Mucosa of stomach (tissue), 1 donor: ENCODE results near the gene TBC1D25.

ENCODE experiments used
- H3K27me3 ChIP-seq: one replicate; pipeline ENCODE4 v1.7.0; 2013; ENCODE audit warnings: mild to moderate bottlenecking, low read length; ENCODE audit not compliant: control insufficient read depth, insufficient read depth
- H3K36me3 ChIP-seq: one replicate; pipeline ENCODE4 v1.7.0; 2013; ENCODE audit warnings: low read length; ENCODE audit not compliant: control insufficient read depth, insufficient read depth
- H3K4me1 ChIP-seq: one replicate; pipeline ENCODE4 v1.7.0; 2013; ENCODE audit warnings: mild to moderate bottlenecking, low read length; ENCODE audit not compliant: control insufficient read depth, insufficient read depth
- H3K4me3 ChIP-seq: one replicate; pipeline ENCODE4 v1.7.0; 2013; ENCODE audit warnings: low read length
- H3K9ac ChIP-seq: one replicate; pipeline ENCODE4 v1.7.0; 2013; ENCODE audit warnings: mild to moderate bottlenecking, low read length, moderate library complexity
- H3K9me3 ChIP-seq: one replicate; pipeline ENCODE4 v1.7.0; 2013; ENCODE audit warnings: mild to moderate bottlenecking, low read length, moderate library complexity; ENCODE audit not compliant: control insufficient read depth
- donor health status: Pancreatic carcinoma.

Gene TBC1D25

GRCh38 chrX:48575642-48576041 lies 36.1 kb downstream of the TBC1D25 start:
- Histone ChIP-seq H3K4me3 (peak overlapping the region; percentile 82), H3K36me3 (peaks cover 8% of the 10 kb centered on the region), H3K4me1 (peaks cover 15% of the 10 kb centered on the region), H3K9me3 (no peaks in the 10 kb centered on the region), H3K27me3 (no peaks in the 10 kb centered on the region), H3K9ac (peak overlapping the region; percentile 96)

GRCh38 chrX:48576108-48576507 lies 36.6 kb downstream of the TBC1D25 start:
- peak overlapping the region; percentile 82 for H3K4me3 ChIP-seq
- H3K36me3 ChIP-seq, result peaks cover 8% of the 10 kb centered on the region
- no peaks in the 10 kb centered on the region for H3K27me3 ChIP-seq
- no peaks in the 10 kb centered on the region for H3K9me3 ChIP-seq
- peaks cover 15% of the 10 kb centered on the region for H3K4me1 ChIP-seq
- H3K9ac ChIP-seq, result no peak overlapping the region

- H3K27me3 ChIP-seq, result no peaks in the 10 kb centered on the region
- H3K4me3 ChIP-seq, result no peak overlapping the region
- H3K4me1 ChIP-seq, result peaks cover 14% of the 10 kb centered on the region
Observed at GRCh38 chrX:48578661-48579128, 39.2 kb downstream of the TBC1D25 start.

GRCh38 chrX:48579259-48579658 lies 39.7 kb downstream of the TBC1D25 start:
- H3K4me1 ChIP-seq, result peaks cover 12% of the 10 kb centered on the region
- peaks cover 8% of the 10 kb centered on the region for H3K36me3 ChIP-seq
- H3K9me3 ChIP-seq, result no peaks in the 10 kb centered on the region
- no peak overlapping the region for H3K4me3 ChIP-seq
- H3K9ac ChIP-seq, result no peak overlapping the region
- H3K27me3 ChIP-seq, result no peaks in the 10 kb centered on the region

More at GRCh38 chrX:48578661-48579128, 39.2 kb downstream of the TBC1D25 start:
- Histone ChIP-seq H3K9ac (no peak overlapping the region), H3K9me3 (no peaks in the 10 kb centered on the region), H3K36me3 (peaks cover 8% of the 10 kb centered on the region)

GRCh38 chrX:48580662-48581061 lies 41.1 kb downstream of the TBC1D25 start:
- no peak overlapping the region for H3K4me3 ChIP-seq
- no peaks in the 10 kb centered on the region for H3K27me3 ChIP-seq
- no peaks in the 10 kb centered on the region for H3K9me3 ChIP-seq
- no peak overlapping the region for H3K9ac ChIP-seq
- peaks cover 8% of the 10 kb centered on the region for H3K4me1 ChIP-seq
- H3K36me3 ChIP-seq, result peaks cover 8% of the 10 kb centered on the region

- Histone ChIP-seq H3K9ac (no peak overlapping the region), H3K9me3 (no peaks in the 10 kb centered on the region)
Observed at GRCh38 chrX:48584698-48585097, 45.2 kb downstream of the TBC1D25 start.

GRCh38 chrX:48589482-48590162 lies 50.1 kb downstream of the TBC1D25 start:
- Histone ChIP-seq H3K9me3 (no peaks in the 10 kb centered on the region), H3K4me1 (no peaks in the 10 kb centered on the region), H3K27me3 (no peaks in the 10 kb centered on the region), H3K4me3 (no peak overlapping the region), H3K36me3 (no peaks in the 10 kb centered on the region), H3K9ac (no peak overlapping the region)

More at GRCh38 chrX:48584698-48585097, 45.2 kb downstream of the TBC1D25 start:
- no peak overlapping the region for H3K4me3 ChIP-seq
- no peaks in the 10 kb centered on the region for H3K4me1 ChIP-seq
- no peaks in the 10 kb centered on the region for H3K36me3 ChIP-seq
- H3K27me3 ChIP-seq, result no peaks in the 10 kb centered on the region

- H3K4me3 ChIP-seq, result no peak overlapping the region
- H3K9ac ChIP-seq, result no peak overlapping the region
- H3K4me1 ChIP-seq, result no peaks in the 10 kb centered on the region
- H3K9me3 ChIP-seq, result no peaks in the 10 kb centered on the region
- no peaks in the 10 kb centered on the region for H3K27me3 ChIP-seq
- no peaks in the 10 kb centered on the region for H3K36me3 ChIP-seq
Observed at GRCh38 chrX:48590203-48591103, 50.9 kb downstream of the TBC1D25 start.

GRCh38 chrX:48591255-48591791 lies 51.8 kb downstream of the TBC1D25 start:
- H3K9ac ChIP-seq, result no peak overlapping the region
- H3K27me3 ChIP-seq, result no peaks in the 10 kb centered on the region
- H3K4me3 ChIP-seq, result no peak overlapping the region
- no peaks in the 10 kb centered on the region for H3K9me3 ChIP-seq
- no peaks in the 10 kb centered on the region for H3K4me1 ChIP-seq
- H3K36me3 ChIP-seq, result no peaks in the 10 kb centered on the region

GRCh38 chrX:48592971-48593370 lies 53.5 kb downstream of the TBC1D25 start:
- Histone ChIP-seq H3K27me3 (no peaks in the 10 kb centered on the region), H3K4me1 (peaks cover 8% of the 10 kb centered on the region), H3K9me3 (no peaks in the 10 kb centered on the region), H3K36me3 (no peaks in the 10 kb centered on the region), H3K4me3 (no peak overlapping the region), H3K9ac (no peak overlapping the region)

- no peak overlapping the region for H3K4me3 ChIP-seq
- H3K36me3 ChIP-seq, result peaks cover 8% of the 10 kb centered on the region
- no peaks in the 10 kb centered on the region for H3K27me3 ChIP-seq
- peaks cover 8% of the 10 kb centered on the region for H3K4me1 ChIP-seq
- H3K9me3 ChIP-seq, result no peaks in the 10 kb centered on the region
- no peak overlapping the region for H3K9ac ChIP-seq
Observed at GRCh38 chrX:48595929-48596328, 56.4 kb downstream of the TBC1D25 start.
